ENCODE measurements around the gene FOXP1.

- TF ChIP-seq BHLHE40 (IDR thresholded peaks at IDR 0.05; ENCODE audit: borderline replicate concordance) (no peak), PKNOX1 (IDR thresholded peaks at IDR 0.05) (no peak), NFRKB (IDR thresholded peaks at IDR 0.05) (no peak), ARNT (IDR thresholded peaks at IDR 0.05) (no peak), LEF1 (IDR thresholded peaks at IDR 0.05; ENCODE audit: borderline replicate concordance) (no peak), ELF4 (IDR thresholded peaks at IDR 0.05) (no peak), FOXK2 (IDR thresholded peaks at IDR 0.05) (no peak)
Observed at GRCh38 chr3:71397726-71398125, 185.8 kb downstream of the FOXP1 start.

Data from HEK293T (cell line).